Activated CD8-positive, alpha-beta memory T cell treated with anti-CD3 and anti-CD28 coated beads, Interleukin-2, amount 50 U/mL, for 48 hours (primary cell): ENCODE results near the gene TTC7B.
A peak's percentile ranks its signal among the peaks of the same experiment; 100 is the strongest.

Source experiments
- DNase-seq: peaks from one replicate; pipeline ENCODE4 v3.0.0-alpha.2; 2020

TTC7B gene

DNA sequence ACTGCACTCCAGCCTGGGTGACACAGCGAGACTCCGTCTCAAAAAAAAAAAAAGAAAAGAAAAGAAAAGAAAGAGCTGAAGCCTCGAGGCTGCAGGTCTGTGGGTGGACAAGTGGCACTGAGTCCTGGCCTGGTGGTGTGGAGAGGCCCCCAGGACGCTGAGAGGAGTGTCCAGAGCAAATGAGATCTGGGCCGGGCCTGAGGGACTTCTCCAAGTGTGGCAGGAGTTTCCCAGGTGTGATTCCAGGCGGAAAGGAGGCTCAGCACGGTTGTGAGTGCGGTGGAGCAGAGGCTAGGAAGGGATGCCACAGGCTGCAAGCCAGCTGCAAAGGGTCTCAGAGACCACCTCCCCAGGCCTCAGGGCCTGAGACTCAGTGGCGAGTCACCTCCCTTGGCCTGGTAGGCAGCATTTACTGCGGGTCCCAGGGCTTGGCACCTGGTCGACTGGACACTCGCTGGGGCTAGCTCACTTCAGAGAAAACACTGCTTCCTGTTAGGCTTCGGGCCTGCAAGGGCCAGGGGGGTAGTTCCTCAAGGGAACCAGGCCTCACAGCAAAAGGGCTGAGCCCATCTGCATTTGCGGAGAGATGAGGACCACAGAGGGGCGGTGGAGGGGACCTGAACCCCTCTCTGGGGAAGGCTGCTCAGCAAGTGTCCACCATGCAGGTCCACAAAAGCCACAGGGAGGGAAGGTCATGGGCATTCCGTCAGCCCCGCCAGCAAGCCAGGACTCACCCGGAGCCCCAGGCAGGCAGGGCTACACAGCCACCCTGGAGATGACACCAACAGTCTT lies 11.7 kb downstream of the TTC7B start:
- no peak for DNase-seq

DNA sequence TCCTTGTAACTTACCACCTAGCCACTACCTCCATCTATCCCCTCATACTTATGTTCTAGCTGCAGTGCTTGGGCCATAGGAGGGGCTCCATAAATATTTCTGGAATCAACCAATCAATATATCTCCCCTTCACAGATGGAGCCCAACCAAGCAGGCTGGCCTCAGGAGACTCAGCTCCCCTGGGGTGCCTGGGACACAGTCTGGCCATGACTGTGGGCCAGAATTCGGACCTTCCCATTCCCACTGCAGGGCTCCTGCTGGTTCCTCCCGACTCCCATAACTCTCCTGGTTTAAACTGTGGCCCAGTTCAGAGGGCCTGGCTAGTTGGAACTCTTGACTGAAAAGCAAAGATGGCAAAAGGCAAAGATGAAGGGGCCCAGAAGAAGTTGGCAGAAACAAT lies 13.0 kb downstream of the TTC7B start:
- no peak for DNase-seq

GRCh38 chr14:90799420-90799819 lies 16.8 kb downstream of the TTC7B start:
- no peak for DNase-seq

DNA sequence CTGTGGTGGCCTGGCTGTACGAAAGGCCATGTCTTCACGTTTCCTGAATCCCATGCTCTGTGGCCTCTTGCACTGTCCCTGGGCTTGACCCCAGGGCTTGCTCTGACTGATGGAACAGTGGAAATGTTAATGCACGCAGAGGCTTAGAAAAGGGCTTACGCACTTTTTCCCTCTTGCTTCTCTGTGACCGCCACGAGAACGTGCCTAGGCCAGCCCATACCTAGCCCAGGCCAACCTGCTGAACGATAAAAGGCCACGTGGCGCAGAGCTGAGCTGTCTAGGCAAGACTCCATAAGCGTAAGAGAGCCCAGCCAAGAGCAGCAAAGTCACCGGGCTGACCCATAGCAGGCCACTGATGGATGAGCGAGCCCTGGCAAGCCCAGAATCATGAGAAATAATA lies 18.3 kb downstream of the TTC7B start:
- no peak for DNase-seq

GRCh38 chr14:90797451-90797850 lies 18.8 kb downstream of the TTC7B start:
- DNase-seq = no peak

DNA sequence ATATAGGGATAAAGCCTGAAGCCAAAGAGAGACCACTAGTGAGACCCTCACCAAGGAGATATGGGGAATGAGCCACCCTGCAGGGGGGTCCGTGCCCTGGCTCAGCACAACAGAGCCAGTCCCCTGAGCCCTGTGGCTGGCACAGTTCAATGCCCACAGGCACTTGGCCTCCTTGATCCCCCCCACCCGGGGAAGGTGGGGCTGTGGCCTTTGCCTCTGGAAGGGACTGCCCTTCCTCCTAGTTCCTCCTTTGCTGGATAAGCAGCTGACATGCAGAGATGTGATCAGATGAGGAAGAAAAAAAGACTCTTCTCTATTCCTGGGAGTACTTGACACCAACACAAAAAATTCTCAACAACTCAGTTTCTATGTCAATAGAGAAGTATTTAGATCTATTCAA lies 19.9 kb downstream of the TTC7B start:
- no peak for DNase-seq

- no peak for DNase-seq
Observed at GRCh38 chr14:90795744-90796143, 20.5 kb downstream of the TTC7B start.

- DNase-seq = no peak
Observed at GRCh38 chr14:90791486-90791885, 24.7 kb downstream of the TTC7B start.

GRCh38 chr14:90788031-90788430 lies 28.2 kb downstream of the TTC7B start:
- peak; percentile 12 for DNase-seq

DNA sequence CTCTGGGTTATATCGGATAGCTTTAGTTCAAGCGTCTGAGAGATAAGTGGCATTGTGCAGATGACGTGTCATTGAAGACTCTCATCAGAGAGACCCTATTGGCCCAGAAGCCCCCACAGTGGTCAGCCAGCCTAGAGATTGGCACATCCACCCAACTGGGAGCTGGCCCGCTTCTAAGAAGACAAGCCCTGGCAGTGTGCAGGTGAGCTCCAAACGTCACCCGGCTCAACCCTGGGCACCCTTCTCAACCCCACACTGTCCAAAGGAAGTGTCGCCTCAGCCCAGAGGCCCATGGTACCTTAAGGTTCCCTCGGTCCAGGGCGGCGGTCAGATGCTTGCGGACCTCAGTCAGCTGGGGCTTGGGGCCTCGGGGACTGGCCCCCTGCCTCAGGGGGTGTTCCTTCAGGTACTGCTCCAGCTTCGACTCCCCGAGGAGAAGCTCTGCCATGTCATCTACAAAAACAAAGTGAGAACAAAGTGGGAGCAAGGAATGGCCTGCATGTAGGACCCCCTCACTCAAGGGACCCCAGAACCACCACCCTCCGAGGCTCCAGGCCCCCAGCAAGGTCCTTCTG lies 30.3 kb downstream of the TTC7B start:
- DNase-seq = peak; percentile 30

DNA sequence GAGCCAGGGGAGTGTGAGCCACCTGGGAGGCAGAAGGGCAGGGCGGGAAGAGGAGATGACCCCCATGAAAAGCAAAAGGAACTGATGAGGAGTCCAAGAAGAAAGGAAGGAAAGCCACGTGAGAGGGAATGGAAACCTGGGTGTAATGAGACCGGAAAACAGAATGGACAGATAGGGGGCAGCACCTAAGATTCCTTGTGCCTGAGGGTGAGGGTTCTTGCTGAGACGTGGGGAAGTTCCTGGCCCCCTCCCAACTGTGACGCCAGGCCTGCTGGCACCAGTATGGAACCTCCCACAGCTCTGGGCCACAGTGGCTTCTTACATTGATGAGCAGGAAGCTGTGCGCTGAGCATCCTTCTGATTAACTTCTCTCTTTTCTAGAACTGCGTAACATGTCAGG lies 30.8 kb downstream of the TTC7B start:
- peak; percentile 15 for DNase-seq

DNA sequence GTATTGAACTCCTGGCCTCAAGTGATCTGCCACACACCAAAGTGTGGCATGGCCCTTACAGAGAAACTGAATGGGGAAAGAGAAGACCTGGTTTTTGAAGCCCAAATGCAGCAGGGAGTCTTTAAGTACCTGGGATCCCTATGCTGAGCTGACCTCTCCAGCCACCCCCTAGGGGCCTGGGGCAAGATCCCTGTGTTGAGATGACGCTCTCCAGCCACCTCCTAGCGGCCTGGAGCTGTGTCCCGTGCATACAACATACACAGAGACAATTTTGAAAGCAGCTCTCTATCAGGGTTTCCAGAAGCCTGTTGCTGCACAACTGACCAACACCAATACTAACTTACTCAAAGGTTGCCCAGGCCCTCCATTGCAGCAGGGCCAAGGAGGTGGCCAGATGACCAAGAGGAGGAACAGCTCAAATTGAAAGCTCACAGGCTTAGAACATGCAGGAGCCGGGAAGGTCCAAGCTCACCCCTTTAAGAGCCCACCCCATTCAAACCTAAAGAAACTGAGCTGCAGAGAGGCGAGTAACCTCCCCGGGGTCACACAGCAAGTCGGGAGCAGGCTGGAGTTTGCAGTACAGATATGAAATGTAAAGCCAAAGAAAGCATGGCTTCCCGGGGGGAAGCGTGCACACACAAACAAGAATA lies 31.5 kb downstream of the TTC7B start:
- peak; percentile 7 for DNase-seq

DNA sequence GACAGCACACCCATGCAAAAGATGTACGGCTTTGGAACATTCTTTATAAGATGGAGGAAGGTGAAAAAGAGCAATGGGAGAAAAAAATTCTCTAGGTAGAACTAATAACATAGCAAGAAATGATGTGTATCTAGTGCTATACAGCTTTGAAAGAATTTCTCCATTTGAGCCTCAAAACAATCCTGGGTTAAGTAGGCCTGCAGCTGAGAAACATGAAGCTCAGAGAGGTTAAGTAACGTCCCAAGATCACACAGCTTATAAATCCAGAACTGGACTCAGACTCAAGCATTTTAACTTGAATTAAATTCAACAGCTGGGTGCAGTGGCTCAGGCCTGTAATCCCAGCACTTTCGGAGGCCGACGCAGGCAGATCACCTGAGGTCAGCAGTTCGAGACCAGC lies 32.9 kb downstream of the TTC7B start:
- DNase-seq = no peak

GRCh38 chr14:90782892-90783291 lies 33.3 kb downstream of the TTC7B start:
- DNase-seq = peak; percentile 36

DNA sequence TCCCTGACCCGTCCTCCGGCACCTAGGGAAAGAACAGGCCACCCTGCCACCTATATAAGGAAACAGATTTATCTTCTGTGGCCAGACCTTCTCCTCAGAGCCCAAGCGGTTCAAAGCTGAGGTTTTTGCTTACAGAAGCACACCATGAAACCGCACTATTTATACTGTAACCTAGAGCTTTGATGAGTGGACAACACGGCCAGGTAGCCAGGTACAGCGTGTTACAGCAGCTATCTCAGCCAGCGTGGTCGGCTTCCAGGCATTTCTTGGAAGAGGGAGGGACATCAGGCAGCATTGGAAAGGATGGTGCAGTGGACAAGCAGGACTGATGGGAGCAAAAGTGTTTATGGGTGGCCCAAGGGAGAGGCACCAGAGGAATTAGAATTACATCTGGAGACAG lies 34.4 kb downstream of the TTC7B start:
- no peak for DNase-seq

DNA sequence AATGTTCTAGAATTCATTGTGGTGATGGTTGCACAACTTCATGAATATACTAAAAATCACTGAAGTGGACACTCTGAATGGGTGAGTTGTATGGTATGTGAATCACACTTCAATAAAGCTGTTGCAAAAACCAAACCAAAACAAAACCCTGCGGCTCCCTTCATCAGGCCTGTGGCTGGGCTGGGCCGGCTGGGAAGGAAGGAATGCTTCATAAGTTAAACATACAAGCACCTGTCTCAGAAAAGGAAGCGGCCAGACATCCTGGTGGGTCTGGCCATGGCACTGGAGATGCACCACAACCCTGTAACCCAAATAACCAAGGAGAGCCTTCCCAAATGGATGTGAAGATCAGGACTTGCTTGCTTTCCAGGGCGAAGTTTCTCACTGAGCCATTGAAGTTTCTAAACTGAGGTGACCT lies 34.9 kb downstream of the TTC7B start:
- DNase-seq = peak; percentile 15

- peak; percentile 34 for DNase-seq
Observed at GRCh38 chr14:90780519-90780918, 35.7 kb downstream of the TTC7B start.

DNA sequence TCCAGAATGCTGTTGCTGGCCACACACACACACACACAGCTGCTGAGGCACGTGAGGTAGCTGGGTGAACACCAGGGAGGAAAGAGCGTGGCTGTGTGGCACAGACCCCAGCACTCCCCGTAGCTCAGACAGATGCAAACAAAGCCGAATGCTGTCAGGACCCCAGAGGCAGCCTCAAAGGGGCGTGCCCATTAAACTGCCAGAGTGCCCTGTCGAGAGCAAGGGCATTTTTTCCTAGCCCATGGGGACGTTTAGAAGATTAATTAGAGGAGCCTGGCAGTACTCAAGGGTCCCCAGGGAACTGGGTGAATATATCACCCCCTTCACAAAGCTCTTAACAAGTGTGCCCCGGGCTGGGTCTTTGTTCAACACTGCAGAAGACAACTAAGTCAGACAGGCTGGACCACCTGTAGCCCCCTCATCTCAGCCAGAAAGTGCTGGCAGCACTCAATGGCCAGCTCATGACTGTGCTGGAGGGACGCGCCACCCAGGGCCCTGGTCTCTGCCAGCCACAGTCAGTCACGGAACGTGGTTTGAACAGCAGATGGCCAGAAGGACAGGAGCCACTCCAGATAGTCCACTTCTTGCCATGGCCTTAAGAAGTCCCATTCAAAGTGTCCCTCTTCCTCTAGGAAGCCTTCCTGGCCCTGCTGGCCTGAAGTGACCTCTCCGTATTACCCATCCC lies 37.5 kb downstream of the TTC7B start:
- DNase-seq = no peak

GRCh38 chr14:90777830-90778485 lies 38.3 kb downstream of the TTC7B start:
- no peak for DNase-seq

- no peak for DNase-seq
Observed at GRCh38 chr14:90777358-90777757, 38.9 kb downstream of the TTC7B start.

DNA sequence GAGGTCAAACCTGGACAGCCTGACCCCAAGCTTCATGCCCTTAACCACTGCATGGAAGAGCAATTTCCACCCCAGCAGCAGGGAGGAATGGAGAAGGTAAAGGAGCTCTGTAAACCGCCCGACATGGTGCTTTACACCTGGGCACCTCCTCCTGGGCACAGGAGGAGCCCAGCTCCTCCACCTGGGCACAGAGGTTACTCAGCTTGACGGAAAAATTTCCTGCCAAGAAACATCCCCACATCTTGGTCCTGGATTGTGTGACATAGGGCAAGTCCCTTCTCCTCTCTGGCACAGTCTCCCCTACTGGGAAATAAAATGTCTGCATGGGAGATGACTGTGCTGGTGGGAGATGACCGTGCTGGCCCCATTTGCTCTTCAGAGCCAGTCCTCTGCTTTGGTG lies 40.8 kb downstream of the TTC7B start:
- DNase-seq = no peak

DNA sequence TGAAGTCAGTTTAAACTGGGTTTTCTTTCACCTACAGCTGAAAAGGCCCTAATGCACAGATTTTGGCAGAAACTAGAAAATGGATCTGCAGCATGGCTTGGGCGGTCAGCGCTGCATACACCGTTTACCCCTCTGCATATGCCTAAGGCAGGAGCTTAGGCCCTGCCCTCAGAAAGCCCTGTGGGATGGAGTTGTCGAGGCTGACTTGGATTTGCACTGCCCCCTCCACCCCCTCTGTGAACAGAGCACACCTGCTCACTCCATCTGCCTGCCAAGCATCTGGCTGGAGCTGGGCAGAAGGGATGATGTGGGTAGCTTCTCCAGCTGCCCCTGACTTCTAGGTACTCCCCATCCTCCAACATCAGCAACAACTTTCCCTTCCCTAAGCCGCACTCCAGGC lies 41.9 kb downstream of the TTC7B start:
- DNase-seq = no peak

GRCh38 chr14:90773705-90774104 lies 42.5 kb downstream of the TTC7B start:
- no peak for DNase-seq
